HG03066 (cell line): ENCODE data around the gene ANKRD33.
"Not testable (repeated sequence)": the region's sequence is repeated elsewhere in the genome, so short reads cannot be mapped to it uniquely, and the experiment has no call there.

Experiments used
- ATAC-seq: cut with Tn5 transposase; IDR thresholded peaks from one replicate; pipeline ENCODE4 v1.9.1; 2021; ENCODE audit warnings: low read depth; ENCODE audit not compliant: unreplicated experiment

ANKRD33 gene

DNA sequence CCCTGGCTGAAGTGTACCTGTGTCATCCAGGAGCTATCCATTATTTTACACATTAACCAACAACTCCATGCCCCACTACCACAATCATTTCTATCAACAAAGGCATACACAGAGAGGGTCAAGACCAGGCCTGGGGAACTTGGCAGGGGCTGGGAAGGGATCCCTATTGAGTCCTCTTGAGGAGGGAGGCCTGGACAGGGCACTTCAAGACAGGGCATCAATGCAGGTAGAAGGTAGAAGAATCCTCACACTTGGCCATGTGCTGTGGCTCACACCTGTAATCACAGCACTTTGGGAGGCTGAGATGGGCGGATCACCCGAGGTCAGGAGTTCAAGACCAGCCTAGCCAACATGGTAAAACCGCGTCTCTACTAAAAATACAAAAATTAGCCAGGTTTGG is 13.4 kb upstream of the ANKRD33 start:
- ATAC-seq, result no peak

DNA sequence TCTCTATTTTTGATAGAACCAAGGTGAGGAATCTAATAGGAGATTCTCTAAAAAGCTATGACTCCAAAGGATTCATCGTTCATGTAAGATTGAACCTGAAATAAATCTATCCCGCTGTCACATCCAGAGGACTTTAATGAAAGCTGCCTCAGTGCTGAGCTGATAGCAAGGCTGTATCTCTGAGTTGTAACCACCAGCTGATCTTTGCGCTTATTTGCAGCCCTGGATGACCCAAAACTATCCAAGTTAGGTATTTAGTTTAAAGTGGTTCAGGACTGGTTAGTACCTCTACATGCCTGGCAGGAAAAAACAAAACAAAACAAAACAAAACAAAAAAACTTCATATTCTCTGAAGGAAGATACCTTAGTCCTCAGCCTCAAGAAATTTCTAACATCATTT is 8.8 kb upstream of the ANKRD33 start:
- ATAC-seq, result no peak

DNA sequence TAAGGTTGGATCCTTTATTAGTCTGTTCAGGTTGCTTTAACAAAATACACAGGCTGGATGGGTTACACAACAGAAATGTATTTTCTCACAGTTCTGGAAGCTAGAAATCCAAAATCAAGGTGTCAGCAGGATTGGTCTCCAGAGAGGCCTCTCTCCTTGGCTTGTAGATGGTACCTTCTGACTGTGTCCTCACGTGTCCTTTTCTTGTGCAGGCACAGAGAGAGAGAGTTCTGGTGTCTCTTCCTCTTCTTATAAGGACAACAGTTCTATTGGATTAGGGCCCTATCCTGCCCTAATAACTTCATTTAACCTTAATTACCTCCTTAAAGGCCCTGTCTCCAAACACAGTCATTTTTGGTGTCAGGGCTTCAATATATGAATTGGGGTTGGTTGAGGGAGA is 4.6 kb upstream of the ANKRD33 start:
- ATAC-seq, result no peak

DNA sequence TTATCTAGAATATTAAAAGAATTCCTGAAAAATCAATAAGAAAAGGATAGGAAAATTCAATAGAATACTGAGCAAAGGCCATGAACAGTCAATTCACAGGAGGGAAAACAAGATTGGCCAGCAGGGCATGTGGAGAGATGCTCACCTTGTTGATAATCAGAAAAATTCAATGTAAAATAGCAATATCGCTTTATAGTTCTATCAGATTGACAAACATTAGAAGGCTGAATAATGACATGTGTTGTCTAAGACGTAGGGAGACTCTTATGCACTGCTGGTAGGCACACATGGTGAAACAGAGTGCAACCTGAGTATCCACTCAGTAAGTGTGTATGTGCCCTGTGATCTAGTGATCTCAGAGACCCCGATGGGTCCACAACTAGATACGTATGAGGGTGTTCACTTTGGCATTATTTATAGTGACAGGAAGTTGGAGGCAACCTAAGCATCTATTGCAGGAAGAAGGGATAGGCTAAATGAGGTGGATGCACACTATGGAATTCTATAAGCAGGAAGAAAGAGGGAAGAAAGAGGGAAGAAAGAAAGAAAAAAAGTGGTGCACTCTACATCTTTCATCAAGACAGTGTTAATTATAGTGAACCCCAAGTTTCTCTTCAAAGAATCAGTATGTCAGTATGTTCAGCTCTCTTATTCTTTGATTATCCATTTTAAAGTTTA is 3.8 kb upstream of the ANKRD33 start:
- ATAC-seq, result no peak

DNA sequence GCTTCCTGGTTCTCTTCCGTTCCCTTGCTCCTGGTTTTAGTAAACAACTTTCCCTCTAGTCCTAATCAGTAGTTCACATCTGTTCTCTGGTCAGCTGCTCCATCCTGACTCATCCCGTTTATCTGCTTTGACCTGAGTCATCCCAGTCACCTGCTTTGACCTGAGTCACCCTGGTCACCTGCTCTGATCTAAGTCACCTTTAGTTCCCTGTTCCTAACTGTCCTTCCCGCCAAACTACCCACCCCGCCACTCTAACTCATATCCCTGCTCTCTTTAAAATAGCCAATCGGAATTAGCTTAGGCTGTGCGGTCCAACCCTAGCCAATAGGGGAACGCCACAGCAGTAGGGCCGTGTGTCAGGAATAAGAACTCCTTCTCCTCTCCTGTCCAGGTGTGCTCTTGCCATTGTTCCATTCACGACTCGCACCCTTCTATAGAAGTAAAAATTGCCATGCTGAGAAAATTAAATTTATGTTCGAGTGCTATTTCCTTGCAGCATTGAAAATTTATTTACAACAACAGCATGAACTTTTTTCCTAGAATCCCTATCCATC is 3.1 kb upstream of the ANKRD33 start:
- no peak for ATAC-seq

DNA sequence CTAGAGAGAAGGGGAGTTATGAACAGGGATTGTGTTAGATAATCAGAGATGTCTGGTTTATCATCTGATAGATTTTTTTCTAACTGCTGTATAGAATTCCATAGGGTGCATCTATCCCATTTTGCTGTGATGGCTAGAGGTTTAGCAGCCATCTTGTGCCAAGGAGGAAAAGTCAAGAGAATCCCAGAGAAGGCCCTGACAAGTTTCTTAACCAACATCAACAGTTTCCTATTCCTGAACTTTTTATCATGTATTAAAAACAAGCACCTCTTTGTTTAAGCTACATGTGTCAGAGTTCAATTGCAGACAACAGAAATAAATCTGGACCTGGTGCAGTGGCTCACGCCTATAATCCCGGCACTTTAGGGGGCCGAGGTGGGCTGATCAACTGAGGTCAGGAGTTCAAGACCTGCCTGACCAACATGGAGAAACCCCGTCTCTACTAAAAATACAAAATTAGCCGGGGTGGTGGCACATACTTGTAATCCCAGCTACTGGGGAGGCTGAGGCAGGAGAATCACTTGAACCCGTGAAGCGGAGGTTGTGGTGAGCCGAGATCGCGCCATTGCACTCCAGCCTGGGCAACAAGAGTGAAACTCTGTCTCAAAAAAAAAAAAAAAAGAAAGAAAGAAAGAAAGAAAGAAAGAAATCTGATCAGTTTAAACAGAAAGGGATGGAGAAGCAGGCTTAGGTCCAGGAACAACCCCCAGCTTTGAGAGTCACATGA is 2.4 kb upstream of the ANKRD33 start:
- ATAC-seq, result not testable (repeated sequence)

DNA sequence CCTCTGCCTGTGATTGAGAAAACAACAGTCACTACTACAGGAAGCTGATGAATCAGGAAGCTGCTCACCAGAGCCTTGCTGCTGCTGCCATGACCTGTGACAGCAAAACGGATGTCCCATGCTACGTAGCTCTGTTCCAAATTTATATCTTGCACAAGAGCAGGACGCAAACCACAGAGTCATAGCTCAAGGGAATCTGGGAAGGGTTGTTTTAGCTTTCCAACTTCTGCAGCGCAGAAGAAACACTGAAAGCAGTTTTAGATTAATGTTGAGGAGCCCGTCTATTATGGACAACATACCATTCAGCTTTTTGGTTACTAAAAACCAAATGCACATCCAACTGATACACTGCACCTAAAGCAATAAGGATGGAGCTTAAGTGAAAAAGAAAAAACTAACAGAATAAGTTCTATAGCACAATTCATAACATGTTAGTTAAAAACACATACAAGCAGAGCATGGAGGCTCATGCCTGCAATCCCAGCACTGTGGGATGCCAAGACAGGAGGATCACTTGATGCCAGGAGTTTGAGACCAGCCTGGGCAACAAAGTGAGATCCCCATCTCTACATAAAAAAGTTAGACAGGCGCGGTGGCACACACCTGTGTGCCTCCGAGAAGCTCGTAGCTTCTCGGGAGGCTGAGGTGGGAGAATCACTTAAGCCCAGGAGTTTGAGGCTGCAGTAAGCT is 1.7 kb upstream of the ANKRD33 start:
- ATAC-seq, result no peak

DNA sequence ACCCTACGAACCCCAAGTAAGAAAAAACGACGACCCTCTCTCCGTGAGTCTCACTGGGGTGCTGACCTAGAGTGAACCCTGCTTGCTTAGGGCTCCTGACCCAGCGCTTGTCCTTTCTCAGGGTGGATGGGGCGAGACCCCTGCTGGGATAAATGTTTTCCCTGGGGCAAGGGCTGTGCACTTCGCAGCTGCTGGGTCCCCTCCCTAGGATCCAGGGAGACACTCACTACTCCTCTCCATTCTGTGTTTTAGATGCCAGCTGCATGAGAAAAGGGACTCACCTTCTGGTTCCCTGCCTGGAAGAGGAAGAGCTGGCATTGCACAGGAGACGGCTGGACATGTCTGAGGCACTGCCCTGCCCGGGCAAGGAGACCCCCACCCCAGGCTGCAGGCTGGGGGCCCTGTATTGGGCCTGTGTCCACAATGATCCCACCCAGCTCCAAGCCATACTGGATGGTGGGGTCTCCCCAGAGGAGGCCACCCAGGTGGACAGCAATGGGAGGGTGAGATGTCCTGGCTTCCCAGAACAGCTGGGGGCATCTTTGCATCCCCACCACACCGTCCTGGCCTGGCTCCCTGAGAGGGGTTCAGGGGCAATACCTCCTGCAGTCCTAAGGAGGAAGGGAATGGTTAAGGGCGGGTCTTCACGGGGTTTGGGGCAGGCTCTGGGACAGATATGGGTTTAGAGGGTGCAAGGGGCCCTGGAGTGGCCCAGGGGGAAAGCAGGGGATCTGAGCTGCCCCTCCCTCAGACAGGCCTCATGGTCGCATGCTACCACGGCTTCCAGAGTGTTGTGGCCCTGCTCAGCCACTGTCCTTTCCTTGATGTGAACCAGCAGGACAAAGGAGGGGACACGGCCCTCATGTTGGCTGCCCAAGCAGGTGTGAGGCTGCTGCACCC is 663 bp downstream of the ANKRD33 start:
- ATAC-seq, result no peak

DNA sequence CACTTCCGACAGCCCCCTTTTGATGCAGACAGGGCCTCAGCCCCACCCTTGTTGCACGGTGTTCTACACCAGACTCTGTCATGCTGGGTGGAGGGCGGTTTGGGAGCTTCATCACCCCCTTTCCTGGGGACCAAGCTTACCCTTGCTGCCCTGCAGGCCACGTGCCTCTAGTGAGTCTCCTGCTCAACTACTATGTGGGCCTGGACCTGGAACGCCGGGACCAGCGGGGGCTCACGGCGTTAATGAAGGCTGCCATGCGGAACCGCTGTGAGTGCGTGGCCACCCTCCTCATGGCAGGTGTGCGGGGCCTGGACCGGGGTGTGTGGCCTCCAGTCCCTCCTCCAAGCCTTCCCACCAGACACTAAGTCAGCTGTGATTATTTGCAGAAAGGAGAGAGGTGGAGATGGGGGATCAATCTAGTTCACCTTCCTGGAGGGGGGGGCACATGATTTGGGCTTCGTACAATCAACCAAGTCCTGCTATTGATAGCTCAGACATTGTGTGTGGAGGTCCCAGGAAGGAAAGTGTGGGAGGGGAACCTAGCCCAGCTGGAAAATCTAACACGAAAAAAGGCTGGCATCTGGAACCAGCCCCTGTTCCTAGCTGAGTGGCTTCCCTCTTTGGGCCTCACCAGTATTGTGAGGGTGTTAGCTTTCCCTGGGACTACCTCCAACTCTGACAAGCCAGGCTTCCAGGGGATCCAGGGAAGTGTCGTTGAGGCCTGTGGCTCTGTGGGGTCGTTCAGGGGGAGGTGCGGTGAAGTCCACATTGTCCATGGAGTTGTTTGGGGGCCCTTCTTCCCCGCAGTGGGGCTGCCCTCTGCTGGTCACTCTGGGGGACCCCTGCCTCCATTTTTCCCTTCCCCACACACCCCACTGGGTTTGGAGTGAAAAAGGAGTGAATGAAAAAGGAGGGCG is 1.6 kb downstream of the ANKRD33 start:
- no peak for ATAC-seq

DNA sequence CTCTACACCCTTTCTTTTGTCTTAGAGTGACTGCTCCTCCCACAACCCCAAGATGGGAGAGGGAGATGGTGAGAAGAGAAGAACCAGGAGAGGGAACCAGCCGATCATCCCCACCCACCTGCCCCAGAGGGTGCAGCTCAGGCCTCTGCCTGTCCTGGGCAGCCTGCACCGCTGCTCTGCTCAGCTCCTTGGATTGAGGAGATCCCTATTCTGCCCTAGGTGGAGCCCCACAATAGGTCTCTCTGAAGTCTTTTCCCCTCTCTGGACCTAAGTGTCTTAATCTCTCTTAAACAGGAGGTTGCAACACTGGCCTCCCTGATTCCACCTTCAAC is 2.2 kb downstream of the ANKRD33 start:
- ATAC-seq, result no peak

DNA sequence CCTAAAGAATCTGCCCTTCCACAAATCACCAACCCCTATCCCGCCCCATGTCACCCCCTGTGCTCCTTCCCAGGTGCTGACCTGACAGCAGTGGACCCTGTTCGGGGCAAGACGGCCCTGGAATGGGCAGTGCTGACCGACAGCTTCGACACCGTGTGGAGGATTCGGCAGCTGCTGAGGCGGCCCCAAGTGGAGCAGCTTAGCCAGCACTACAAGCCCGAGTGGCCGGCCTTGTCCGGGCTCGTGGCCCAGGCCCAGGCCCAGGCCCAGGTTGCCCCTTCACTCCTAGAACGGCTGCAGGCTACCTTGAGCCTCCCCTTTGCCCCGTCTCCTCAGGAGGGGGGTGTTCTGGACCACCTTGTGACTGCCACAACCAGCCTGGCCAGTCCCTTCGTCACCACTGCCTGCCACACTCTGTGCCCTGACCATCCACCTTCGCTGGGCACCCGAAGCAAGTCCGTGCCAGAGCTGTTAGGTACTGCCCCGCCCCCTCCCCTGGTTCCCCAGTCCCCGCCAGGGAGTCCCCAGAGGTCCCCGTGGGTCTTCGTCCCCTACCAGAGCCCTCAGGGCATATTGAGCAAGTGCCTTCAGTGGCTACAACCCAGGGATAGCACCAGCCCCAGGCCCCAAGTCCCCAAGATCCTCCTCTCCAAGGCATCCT is 2.7 kb downstream of the ANKRD33 start:
- ATAC-seq, result no peak

DNA sequence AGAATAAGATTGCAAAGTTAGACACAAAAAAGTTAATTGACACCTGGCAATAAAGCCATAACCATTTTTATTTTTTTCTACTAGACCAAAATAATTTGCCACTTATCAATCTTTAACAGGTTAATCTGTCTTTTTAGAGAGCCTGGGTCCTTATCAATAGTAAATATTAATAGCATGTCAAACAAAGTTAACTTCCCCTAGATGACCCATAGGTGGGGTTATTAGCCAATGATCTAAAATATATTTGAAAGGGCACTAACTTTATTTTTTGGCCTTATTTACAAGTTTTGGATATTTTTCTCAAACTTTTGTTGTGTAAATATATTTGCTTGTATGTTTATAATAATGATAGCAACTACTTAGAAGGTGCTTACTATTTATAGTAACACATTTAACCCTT is 3.9 kb downstream of the ANKRD33 start:
- no peak for ATAC-seq

DNA sequence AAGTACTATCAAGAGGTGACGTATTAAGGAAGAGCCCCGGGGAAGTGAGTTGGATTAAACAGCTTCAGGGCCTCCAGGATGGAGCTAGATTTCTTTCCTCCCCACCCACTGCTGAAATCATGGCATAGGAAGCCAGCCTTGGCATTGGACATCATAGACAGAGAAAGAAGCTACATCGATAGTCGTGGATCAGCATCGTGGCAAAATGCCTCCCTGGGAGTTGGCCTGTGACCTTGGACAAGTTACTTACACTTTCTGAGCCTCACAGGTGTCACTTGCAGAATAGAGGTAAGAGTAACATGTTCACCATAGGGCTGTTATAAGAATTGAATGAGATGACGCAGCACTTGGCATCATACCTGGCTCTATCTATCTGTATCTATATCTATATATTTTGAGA is 5.9 kb downstream of the ANKRD33 start:
- ATAC-seq, result no peak

DNA sequence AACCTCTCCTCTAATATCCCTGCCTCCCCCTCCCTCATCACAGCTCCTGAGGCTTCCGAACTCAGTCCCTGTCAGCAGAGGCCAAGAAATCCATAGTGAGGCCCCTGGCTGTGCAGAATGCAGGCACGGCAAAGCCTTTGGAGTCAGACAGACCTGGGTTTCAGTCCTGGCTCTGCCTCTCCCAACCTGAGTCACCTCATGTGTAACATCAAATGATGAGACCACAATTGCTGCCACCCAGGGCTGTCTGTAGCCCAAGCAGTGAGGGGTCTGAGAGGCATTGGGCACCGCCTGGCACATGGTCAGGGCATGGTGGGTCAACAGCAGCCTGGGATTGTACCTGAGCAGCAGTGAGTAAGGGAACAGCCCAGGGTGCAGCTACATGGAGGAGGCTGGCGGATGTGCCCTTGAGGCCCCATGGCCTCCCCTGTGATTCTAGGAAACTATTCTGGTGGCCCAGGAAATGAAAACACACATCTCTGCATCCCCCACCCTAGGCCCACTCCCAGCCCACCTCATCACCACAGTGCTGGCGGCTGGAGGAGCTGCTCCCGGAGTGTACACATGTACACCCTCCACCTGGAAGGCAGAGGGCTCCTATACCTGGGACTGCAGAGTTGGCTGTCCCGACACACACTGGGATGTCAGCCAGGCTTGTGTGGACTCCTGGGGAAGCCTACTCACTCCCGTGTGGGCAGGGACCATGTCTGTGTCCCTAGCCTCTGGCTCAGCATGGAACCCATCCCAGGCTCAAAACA is 7.7 kb downstream of the ANKRD33 start:
- ATAC-seq, result no peak

DNA sequence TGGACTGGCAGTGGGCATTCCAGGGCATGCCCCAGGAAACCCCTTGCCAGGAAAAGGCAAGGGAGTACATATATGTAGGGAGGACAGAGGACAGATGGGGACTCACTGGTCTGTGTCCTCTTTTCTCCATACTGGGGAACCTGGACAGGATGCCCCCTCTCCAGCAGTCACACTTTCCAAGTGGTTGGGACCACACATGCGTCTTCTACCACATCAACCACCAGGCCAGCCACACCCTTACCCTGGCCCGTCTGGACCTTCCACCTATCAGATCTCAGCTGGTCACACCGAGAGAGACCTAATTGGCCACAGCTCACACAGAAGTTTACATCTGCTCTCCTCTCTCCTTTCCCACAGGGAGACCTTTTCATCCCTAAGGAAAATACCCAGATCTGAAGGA is 8.3 kb downstream of the ANKRD33 start:
- ATAC-seq, result no peak

DNA sequence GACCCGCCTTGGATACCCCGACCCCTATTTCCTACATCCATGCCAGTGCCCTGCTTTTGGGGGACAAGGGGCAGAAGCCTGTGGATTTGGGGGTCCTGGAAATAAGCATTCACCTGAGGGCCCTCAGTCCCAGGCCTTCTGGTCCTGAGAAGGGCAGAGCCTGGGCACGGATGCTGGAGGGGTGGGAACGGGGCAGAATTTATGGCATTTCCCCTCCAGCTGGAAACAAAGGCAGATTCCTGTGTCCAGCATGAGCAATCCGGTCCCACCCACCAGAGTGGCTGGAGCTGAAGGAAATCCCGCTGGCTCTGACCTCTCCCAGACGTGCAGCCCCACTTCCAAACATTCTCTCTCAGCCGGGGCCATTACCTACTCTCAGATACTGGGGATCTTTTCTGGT is 9.3 kb downstream of the ANKRD33 start:
- no peak for ATAC-seq

DNA sequence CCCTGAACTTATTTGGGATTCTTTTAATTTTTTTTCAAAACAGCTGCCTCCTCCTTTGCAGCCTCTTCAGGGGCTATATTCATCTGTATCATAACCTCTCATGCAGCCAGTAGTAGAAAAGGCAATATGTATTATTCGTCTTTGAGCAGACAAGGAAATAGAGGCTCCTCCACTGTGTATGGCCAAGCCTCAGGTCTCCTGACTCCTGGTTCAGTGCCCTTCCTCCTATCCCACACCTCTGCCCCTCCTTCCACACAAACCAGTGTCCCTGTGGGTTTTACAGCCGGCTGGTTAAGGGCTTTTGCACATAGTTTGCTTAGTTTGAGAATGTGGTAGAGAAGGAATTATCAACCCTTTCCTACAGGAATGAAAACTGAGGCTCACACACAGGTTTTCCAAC is 10.6 kb downstream of the ANKRD33 start:
- no peak for ATAC-seq

DNA sequence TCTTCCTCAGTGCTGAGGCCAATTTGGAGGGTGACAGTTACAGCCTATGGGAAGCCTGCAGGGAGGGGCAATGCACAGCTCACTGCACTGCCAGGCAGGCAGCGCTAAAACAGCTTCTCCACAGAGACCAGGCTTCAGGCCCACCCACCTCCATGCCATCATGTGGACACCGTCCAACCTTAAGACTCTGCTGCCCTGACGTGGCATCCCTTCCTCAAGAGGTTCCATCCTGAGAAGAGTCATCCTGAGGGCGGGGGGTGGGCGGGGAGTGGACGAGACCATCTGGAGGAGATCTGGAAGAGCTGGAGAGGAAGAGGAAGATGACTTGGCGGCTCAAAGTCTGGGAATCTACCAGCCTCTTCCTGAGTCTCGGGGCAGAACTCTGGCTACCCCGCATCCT is 11.0 kb downstream of the ANKRD33 start:
- no peak for ATAC-seq
